HEK293 (cell line): ENCODE data around the gene PEX16.

Experiments
- CTCF ChIA-PET: fragments of 350-600 bp; formaldehyde crosslinking; extraction: SDS; loops from one replicate; lab custom pipeline; 2021; ENCODE audit warnings: antibody characterized with exemption; lab: Yijun Ruan, JAX
- POLR2A ChIA-PET: fragments of 300-600 bp; formaldehyde crosslinking; extraction: SDS; loops from one replicate; lab custom pipeline; 2020; ENCODE audit warnings: antibody characterized with exemption, inconsistent platforms; lab: Yijun Ruan, JAX
- H3K27ac ChIP-seq: fragments of 200-500 bp; sonication (Bioruptor generic); 2 replicates; pipeline ENCODE4 v1.5.1; 2014; ENCODE audit warnings: low read depth, low read length, control low read depth, inconsistent platforms; ENCODE audit errors: extremely low read depth
- H3K36me3 ChIP-seq, 2 experiments: fragments of 200-500 bp in 1 of 2; sonication (Bioruptor generic) in 1 of 2; 1 replicate in 1 of 2; 2 replicates in 1 of 2; pipeline ENCODE4 v1.5.1; 2014 to 2017; ENCODE audit warnings: inconsistent platforms in 2 of 2, low read length in 2 of 2; ENCODE audit not compliant: control insufficient read depth in 2 of 2, insufficient read depth in 1 of 2
- H3K4me1 ChIP-seq: fragments of 200-500 bp; sonication (Bioruptor generic); 2 replicates; pipeline ENCODE4 v1.5.1; 2014; ENCODE audit warnings: mild to moderate bottlenecking, low read length, inconsistent platforms; ENCODE audit not compliant: control insufficient read depth, insufficient read depth
- H3K4me3 ChIP-seq: 2 replicates; pipeline ENCODE4 v1.5.1; 2011; ENCODE audit warnings: low read depth, mild to moderate bottlenecking, control low read depth, low read length, moderate library complexity
- H3K9me3 ChIP-seq: fragments of 200-500 bp; sonication (Bioruptor generic); 2 replicates; pipeline ENCODE4 v1.5.1; 2014; ENCODE audit warnings: low read depth, low read length, inconsistent platforms; ENCODE audit not compliant: control insufficient read depth, insufficient read depth
- GFI1B ChIP-seq: fragments of 450-650 bp; formaldehyde crosslinking; IDR thresholded peaks from 2 replicates; pipeline ENCODE4 v1.5.1; 2016; ENCODE audit warnings: missing biosample characterization, missing genetic modification characterization
- GLIS2 ChIP-seq: fragments of 450-650 bp; formaldehyde crosslinking; IDR thresholded peaks from 2 replicates; pipeline ENCODE4 v1.5.1; 2016; ENCODE audit warnings: missing biosample characterization, missing genetic modification characterization
- KLF9 ChIP-seq: fragments of 450-650 bp; formaldehyde crosslinking; IDR thresholded peaks from 2 replicates; pipeline ENCODE4 v1.5.1; 2016; ENCODE audit warnings: missing biosample characterization, missing genetic modification characterization, low read depth
- PBX3 ChIP-seq: sonication (generic); formaldehyde crosslinking; IDR thresholded peaks from 2 replicates; pipeline ENCODE4 v1.8.1; 2022; ENCODE audit warnings: mild to moderate bottlenecking, moderate library complexity, missing genetic modification reagents
- PRDM10 ChIP-seq: fragments of 450-650 bp; formaldehyde crosslinking; IDR thresholded peaks from 2 replicates; pipeline ENCODE4 v1.5.1; 2016; ENCODE audit warnings: missing biosample characterization, missing genetic modification characterization
- REST ChIP-seq: fragments of 450-650 bp; formaldehyde crosslinking; IDR thresholded peaks from 2 replicates; pipeline ENCODE4 v1.5.1; 2016; ENCODE audit warnings: missing biosample characterization, missing genetic modification characterization
- SP3 ChIP-seq: fragments of 450-650 bp; formaldehyde crosslinking; IDR thresholded peaks from 2 replicates; pipeline ENCODE4 v1.5.1; 2016; ENCODE audit warnings: missing biosample characterization, missing genetic modification characterization
- ZBTB26 ChIP-seq: fragments of 450-650 bp; formaldehyde crosslinking; optimal IDR thresholded peaks from 2 replicates; pipeline ENCODE3; 2016; ENCODE audit warnings: missing biosample characterization, mild to moderate bottlenecking, missing genetic modification characterization
- ZNF280C ChIP-seq: fragments of 450-650 bp; formaldehyde crosslinking; IDR thresholded peaks from 2 replicates; pipeline ENCODE4 v1.5.1; 2016; ENCODE audit warnings: missing biosample characterization, missing genetic modification characterization
- ZNF426 ChIP-seq: fragments of 450-650 bp; formaldehyde crosslinking; IDR thresholded peaks from 2 replicates; pipeline ENCODE4 v1.5.1; 2017; ENCODE audit warnings: missing biosample characterization, missing genetic modification characterization, mild to moderate bottlenecking, inconsistent platforms, moderate library complexity
- ZNF433 ChIP-seq: fragments of 450-650 bp; formaldehyde crosslinking; IDR thresholded peaks from 2 replicates; pipeline ENCODE4 v1.5.1; 2016; ENCODE audit warnings: missing biosample characterization, missing genetic modification characterization, low read depth
- ZNF449 ChIP-seq: fragments of 450-650 bp; formaldehyde crosslinking; IDR thresholded peaks from 2 replicates; pipeline ENCODE4 v1.5.1; 2017; ENCODE audit warnings: missing biosample characterization, mild to moderate bottlenecking, missing genetic modification characterization, moderate library complexity
- ZNF513 ChIP-seq: fragments of 450-650 bp; IDR thresholded peaks from 2 replicates; pipeline ENCODE4 v1.5.1; 2018; ENCODE audit warnings: missing biosample characterization, missing genetic modification characterization
- ZNF571 ChIP-seq: fragments of 450-650 bp; formaldehyde crosslinking; IDR thresholded peaks from 2 replicates; pipeline ENCODE4 v1.5.0; 2017; ENCODE audit warnings: missing biosample characterization, missing genetic modification characterization
- ZNF596 ChIP-seq: fragments of 450-650 bp; IDR thresholded peaks from 2 replicates; pipeline ENCODE4 v1.5.0; 2018; ENCODE audit warnings: missing biosample characterization, mild to moderate bottlenecking, missing genetic modification characterization, moderate library complexity

Gene PEX16

GRCh38 chr11:45885274-45885920 is 32.3 kb downstream of the PEX16 start, which contains the start of gene MAPK8IP1:
Gene MAPK8IP1, plus strand, starts transcription at chr11:45885651. Its CDS starts 170 bp downstream, at chr11:45885821.
- Histone ChIP-seq H3K36me3 (peaks cover 0 to 5% of the 10 kb centered on the region in 2 experiments; a peak in 1 of 3 replicates), H3K9me3 (no peaks in the 10 kb centered on the region), H3K4me1 (no peaks in the 10 kb centered on the region), H3K4me3 (peak within 1 kb of the TSS; percentile 37), H3K27ac (no peak within 1 kb of the TSS; the same call in 1 of the 2 replicates)
- TF ChIP-seq PBX3 (CRISPR knock-in tag) (0 out of 2 replicates have a peak, but pooled peaks have one; percentile 37), ZNF449 (tag by site-specific recombination) (peak; percentile 98), KLF9 (no peak), ZBTB26 (peak; percentile 59), ZNF426 (tag by site-specific recombination) (no peak), REST (tag by site-specific recombination) (peak; percentile 86), PRDM10 (peak; percentile 60; the same call in 1 of the 2 replicates), GLIS2 (tag by site-specific recombination) (peak; percentile 28; the same call in 1 of the 2 replicates), SP3 (0 out of 2 replicates have a peak, but pooled peaks have one; percentile 21), ZNF433 (tag by site-specific recombination) (no peak)
- CTCF ChIA-PET = interaction anchor here (2.3 kb wide), 1 partner anchor 12 kb away, joined by 20 read pairs; no protein-coding TSS in a partner anchor
- POLR2A ChIA-PET = no interaction called here

GRCh38 chr11:45884596-45885185 is 33.0 kb downstream of the PEX16 start:
- Histone ChIP-seq H3K4me1 (no peaks in the 10 kb centered on the region), H3K27ac (no peak overlapping the region), H3K4me3 (no peak overlapping the region), H3K9me3 (no peaks in the 10 kb centered on the region), H3K36me3 (peaks cover 0 to 5% of the 10 kb centered on the region in 2 experiments; a peak in 1 of 3 replicates)
- CTCF ChIA-PET = interaction anchor here (0.7 to 2.3 kb wide), 2 partner anchors 12 to 81 kb away, joined by 3 to 20 read pairs; no protein-coding TSS in a partner anchor
- POLR2A ChIA-PET = interaction anchor here (1.6 kb wide), 1 partner anchor 33 kb away, joined by 4 read pairs; the partner anchor contains the start of gene PEX16
- TF ChIP-seq ZNF280C = no peak
- no peak for TF ChIP-seq ZNF571
- TF ChIP-seq GFI1B (tag by site-specific recombination) = no peak
- TF ChIP-seq ZNF596 (tag by site-specific recombination) = no peak
- no peak for TF ChIP-seq ZNF513 (tag by site-specific recombination)
